MG63 (cell line): Measurements from ENCODE around the gene FAM111A. TPM values are rescaled to one million over a fixed set of nuclear protein-coding genes. Genes with fewer than 3 reads are reported as not detected.
"Not testable (repeated sequence)": the region's sequence is repeated elsewhere in the genome, so short reads cannot be mapped to it uniquely, and the experiment has no call there.

Experiments used
- DNase-seq: peaks from one replicate; pipeline ENCODE4 v3.0.0-alpha.2; 2020
- H3K27me3 ChIP-seq: fragments of 250-450 bp; sonication (Bioruptor Pico); 2 replicates; pipeline ENCODE4 v1.5.1; 2020; ENCODE audit warnings: mild to moderate bottlenecking, moderate library complexity
- H3K36me3 ChIP-seq: fragments of 250-450 bp; sonication (Bioruptor Pico); 2 replicates; pipeline ENCODE4 v1.5.1; 2020; ENCODE audit warnings: mild to moderate bottlenecking, moderate library complexity
- H3K4me3 ChIP-seq: fragments of 250-450 bp; sonication (Bioruptor Pico); 2 replicates; pipeline ENCODE4 v1.5.1; 2020; ENCODE audit warnings: mild to moderate bottlenecking, moderate library complexity
- H3K9me3 ChIP-seq: fragments of 250-450 bp; sonication (Bioruptor Pico); 2 replicates; pipeline ENCODE4 v1.5.1; 2020; ENCODE audit warnings: mild to moderate bottlenecking, moderate library complexity
- total RNA-seq: library from RNA; depleted of rRNA; stranded (reverse); fragments of >200 nt; shearing (Covaris generic); gene quantifications from 2 replicates; pipeline ENCODE4 v1.2.3, GENCODE V29; 2014; ENCODE audit warnings: low replicate concordance; rRNA removed

The FAM111A gene
- total RNA-seq, result 51.9 and 55.0 TPM in 2 replicates

- Histone ChIP-seq H3K4me3 (peak within 1 kb of the TSS; percentile 72), H3K27me3 (no peaks in the 10 kb centered on the region), H3K36me3 (peaks cover 28% of the 10 kb centered on the region), H3K9me3 (no peaks in the 10 kb centered on the region)
- DNase-seq, result peak; percentile 91
Observed at GRCh38 chr11:59142530-59143507, at the start of gene FAM111A. Gene FAM111A (plus strand): TSS chr11:59142856. CDS start chr11:59148873, 6,017 bp downstream.

- DNase-seq, H3K27me3 ChIP-seq, H3K9me3 ChIP-seq: not testable (repeated sequence)
Observed at GRCh38 chr11:59093576-59093975, 49.1 kb upstream of the FAM111A start.

GRCh38 chr11:59095225-59095624 is 47.4 kb upstream of the FAM111A start:
- H3K9me3 ChIP-seq, H3K27me3 ChIP-seq, H3K4me3 ChIP-seq, H3K36me3 ChIP-seq, DNase-seq: not testable (repeated sequence)

More at GRCh38 chr11:59093576-59093975, 49.1 kb upstream of the FAM111A start:
- H3K4me3 ChIP-seq, H3K36me3 ChIP-seq: not testable (repeated sequence)

- not testable (repeated sequence) for H3K4me3 ChIP-seq, H3K36me3 ChIP-seq, DNase-seq, H3K9me3 ChIP-seq, H3K27me3 ChIP-seq
Observed at GRCh38 chr11:59095972-59096575, 46.6 kb upstream of the FAM111A start.

- Histone ChIP-seq H3K9me3 (no peaks in the 10 kb centered on the region), H3K36me3 (no peaks in the 10 kb centered on the region), H3K27me3 (no peaks in the 10 kb centered on the region), H3K4me3 (no peak overlapping the region)
- DNase-seq, result peak; percentile 34
Observed at GRCh38 chr11:59097113-59097708, 45.4 kb upstream of the FAM111A start.

- not testable (repeated sequence) for H3K27me3 ChIP-seq, DNase-seq, H3K9me3 ChIP-seq, H3K4me3 ChIP-seq, H3K36me3 ChIP-seq
Observed at GRCh38 chr11:59097938-59098337, 44.7 kb upstream of the FAM111A start.

- peak; percentile 51 for DNase-seq
- Histone ChIP-seq H3K4me3 (no peak overlapping the region), H3K9me3 (no peaks in the 10 kb centered on the region), H3K36me3 (no peaks in the 10 kb centered on the region), H3K27me3 (no peaks in the 10 kb centered on the region)
Observed at GRCh38 chr11:59102259-59102765, 40.3 kb upstream of the FAM111A start.

- DNase-seq, result peak; percentile 93
- Histone ChIP-seq H3K4me3 (peak within 1 kb of the TSS; percentile 64), H3K9me3 (no peaks in the 10 kb centered on the region), H3K36me3 (peaks cover 23% of the 10 kb centered on the region), H3K27me3 (no peaks in the 10 kb centered on the region)
Observed at GRCh38 chr11:59106363-59107336, 36.0 kb upstream of the FAM111A start, which contains the start of gene FAM111B. Gene FAM111B (plus strand): TSS chr11:59107237. CDS start chr11:59109626, 2,389 bp downstream.

GRCh38 chr11:59107721-59108120 is 34.9 kb upstream of the FAM111A start:
- Histone ChIP-seq H3K4me3 (peak overlapping the region; percentile 64), H3K36me3 (peaks cover 32% of the 10 kb centered on the region)
- not testable (repeated sequence) for DNase-seq, H3K9me3 ChIP-seq, H3K27me3 ChIP-seq

GRCh38 chr11:59112494-59112893 is 30.2 kb upstream of the FAM111A start:
- Histone ChIP-seq H3K36me3 (peaks cover 75% of the 10 kb centered on the region), H3K27me3 (no peaks in the 10 kb centered on the region), H3K9me3 (peaks cover 2% of the 10 kb centered on the region), H3K4me3 (no peak overlapping the region)
- DNase-seq, result no peak

- Histone ChIP-seq H3K36me3 (peaks cover 91% of the 10 kb centered on the region), H3K9me3 (peaks cover 14% of the 10 kb centered on the region), H3K4me3 (no peak overlapping the region), H3K27me3 (no peaks in the 10 kb centered on the region)
- no peak for DNase-seq
Observed at GRCh38 chr11:59114344-59114743, 28.3 kb upstream of the FAM111A start.

- DNase-seq, result no peak
- H3K36me3 ChIP-seq, result peaks cover 93% of the 10 kb centered on the region
- no peak overlapping the region for H3K4me3 ChIP-seq
- H3K9me3 ChIP-seq, result peaks cover 14% of the 10 kb centered on the region
- H3K27me3 ChIP-seq, result no peaks in the 10 kb centered on the region
Observed at GRCh38 chr11:59115553-59115952, 27.1 kb upstream of the FAM111A start.

- H3K36me3 ChIP-seq, result peaks cover 90% of the 10 kb centered on the region
- no peaks in the 10 kb centered on the region for H3K27me3 ChIP-seq
Observed at GRCh38 chr11:59117774-59118173, 24.9 kb upstream of the FAM111A start.

GRCh38 chr11:59119826-59120225 is 22.8 kb upstream of the FAM111A start:
- Histone ChIP-seq H3K9me3 (peaks cover 16% of the 10 kb centered on the region), H3K36me3 (peaks cover 91% of the 10 kb centered on the region), H3K4me3 (no peak overlapping the region), H3K27me3 (no peaks in the 10 kb centered on the region)
- DNase-seq, result no peak

More at GRCh38 chr11:59117774-59118173, 24.9 kb upstream of the FAM111A start:
- Histone ChIP-seq H3K9me3 (peaks cover 16% of the 10 kb centered on the region), H3K4me3 (no peak overlapping the region)
- no peak for DNase-seq

- Histone ChIP-seq H3K4me3 (no peak overlapping the region), H3K36me3 (peaks cover 37% of the 10 kb centered on the region), H3K27me3 (no peaks in the 10 kb centered on the region), H3K9me3 (peaks cover 14% of the 10 kb centered on the region)
- DNase-seq, result peak; percentile 64
Observed at GRCh38 chr11:59135648-59136461, 6.8 kb upstream of the FAM111A start.
